KMS-11 (cell line): ENCODE data around the gene CDK6.

Source experiments
- H2AFZ ChIP-seq: fragments of 200-600 bp; sonication (generic); 2 replicates; pipeline ENCODE4 v1.6.1; 2016; ENCODE audit warnings: antibody characterized with exemption, mixed run types, low read depth
- H3K27ac ChIP-seq: fragments of 200-600 bp; sonication (generic); 2 replicates; pipeline ENCODE4 v1.6.1; 2016; ENCODE audit warnings: mild to moderate bottlenecking, mixed run types
- H3K27me3 ChIP-seq: fragments of 200-600 bp; sonication (generic); 2 replicates; pipeline ENCODE4 v1.6.1; 2017; ENCODE audit warnings: mild to moderate bottlenecking, low read depth, mixed run types, moderate library complexity; ENCODE audit not compliant: insufficient read depth
- H3K36me3 ChIP-seq: fragments of 200-600 bp; sonication (generic); 2 replicates; pipeline ENCODE4 v1.6.1; 2017; ENCODE audit warnings: mild to moderate bottlenecking, mixed run types; ENCODE audit not compliant: insufficient read depth
- H3K4me1 ChIP-seq: fragments of 200-600 bp; sonication (generic); 2 replicates; pipeline ENCODE4 v1.6.1; 2016; ENCODE audit warnings: mild to moderate bottlenecking, low read depth, mixed run types; ENCODE audit not compliant: poor library complexity, severe bottlenecking
- H3K4me2 ChIP-seq: fragments of 200-600 bp; sonication (generic); 2 replicates; pipeline ENCODE4 v1.7.0; 2016; ENCODE audit warnings: mild to moderate bottlenecking, mixed run types
- H3K4me3 ChIP-seq: fragments of 200-600 bp; sonication (generic); IDR thresholded peaks from 2 replicates; pipeline ENCODE4 v1.6.1; 2017; ENCODE audit warnings: low read depth, low read length, mixed read lengths; ENCODE audit not compliant: insufficient read depth
- H3K79me2 ChIP-seq: fragments of 200-600 bp; sonication (generic); 2 replicates; pipeline ENCODE4 v1.6.1; 2016; ENCODE audit warnings: low read depth, mixed run types; ENCODE audit not compliant: insufficient read depth
- H3K9ac ChIP-seq: fragments of 200-600 bp; sonication (generic); 2 replicates; pipeline ENCODE4 v1.6.1; 2016; ENCODE audit warnings: mild to moderate bottlenecking, mixed run types
- H4K20me1 ChIP-seq: fragments of 200-600 bp; sonication (generic); 2 replicates; pipeline ENCODE4 v1.6.1; 2016; ENCODE audit warnings: mild to moderate bottlenecking, mixed run types; ENCODE audit not compliant: insufficient read depth
- TF ChIP-seq, protein P1 (sequence below): fragments of 200-600 bp; sonication (generic); conservative IDR thresholded peaks from 2 replicates; pipeline ENCODE4 v1.6.1; 2017; ENCODE audit warnings: low read depth, mild to moderate bottlenecking, antibody characterized with exemption, low read length, moderate library complexity, mixed read lengths

Gene CDK6

DNA sequence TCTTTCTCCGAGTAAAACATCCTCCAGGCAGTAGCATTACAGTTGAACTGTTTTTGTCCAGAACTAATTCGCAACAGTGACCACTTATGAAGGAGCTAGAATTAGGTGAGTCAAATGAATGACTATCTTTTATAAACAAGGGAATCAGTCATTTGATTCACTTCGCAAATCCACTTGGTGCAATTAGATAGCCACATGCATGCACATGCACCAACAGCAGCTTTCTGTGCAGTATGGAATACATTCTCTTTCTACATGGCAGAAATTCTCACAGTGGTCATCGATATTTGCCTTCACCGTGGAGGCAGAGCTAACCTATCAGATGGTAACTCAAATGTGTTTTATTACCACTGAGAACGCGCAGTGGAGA lies 118.8 kb downstream of the CDK6 start:
- H3K4me1 ChIP-seq = peaks cover 91% of the 10 kb centered on the region
- TF ChIP-seq, protein P1, sequence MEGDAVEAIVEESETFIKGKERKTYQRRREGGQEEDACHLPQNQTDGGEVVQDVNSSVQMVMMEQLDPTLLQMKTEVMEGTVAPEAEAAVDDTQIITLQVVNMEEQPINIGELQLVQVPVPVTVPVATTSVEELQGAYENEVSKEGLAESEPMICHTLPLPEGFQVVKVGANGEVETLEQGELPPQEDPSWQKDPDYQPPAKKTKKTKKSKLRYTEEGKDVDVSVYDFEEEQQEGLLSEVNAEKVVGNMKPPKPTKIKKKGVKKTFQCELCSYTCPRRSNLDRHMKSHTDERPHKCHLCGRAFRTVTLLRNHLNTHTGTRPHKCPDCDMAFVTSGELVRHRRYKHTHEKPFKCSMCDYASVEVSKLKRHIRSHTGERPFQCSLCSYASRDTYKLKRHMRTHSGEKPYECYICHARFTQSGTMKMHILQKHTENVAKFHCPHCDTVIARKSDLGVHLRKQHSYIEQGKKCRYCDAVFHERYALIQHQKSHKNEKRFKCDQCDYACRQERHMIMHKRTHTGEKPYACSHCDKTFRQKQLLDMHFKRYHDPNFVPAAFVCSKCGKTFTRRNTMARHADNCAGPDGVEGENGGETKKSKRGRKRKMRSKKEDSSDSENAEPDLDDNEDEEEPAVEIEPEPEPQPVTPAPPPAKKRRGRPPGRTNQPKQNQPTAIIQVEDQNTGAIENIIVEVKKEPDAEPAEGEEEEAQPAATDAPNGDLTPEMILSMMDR = no peak
- H3K27ac ChIP-seq = no peak overlapping the region; the same call in 1 of the 2 replicates
- H3K27me3 ChIP-seq = no peaks in the 10 kb centered on the region
- H3K4me2 ChIP-seq = peak overlapping the region; percentile 66; the same call in 1 of the 2 replicates
- peaks cover 95% of the 10 kb centered on the region for H3K79me2 ChIP-seq
- H3K36me3 ChIP-seq = peaks cover 7% of the 10 kb centered on the region; the same call in 1 of the 2 replicates
- no peaks in the 10 kb centered on the region for H4K20me1 ChIP-seq
- no peak overlapping the region for H3K9ac ChIP-seq
- H2AFZ ChIP-seq = no peak overlapping the region
- no peak overlapping the region for H3K4me3 ChIP-seq

DNA sequence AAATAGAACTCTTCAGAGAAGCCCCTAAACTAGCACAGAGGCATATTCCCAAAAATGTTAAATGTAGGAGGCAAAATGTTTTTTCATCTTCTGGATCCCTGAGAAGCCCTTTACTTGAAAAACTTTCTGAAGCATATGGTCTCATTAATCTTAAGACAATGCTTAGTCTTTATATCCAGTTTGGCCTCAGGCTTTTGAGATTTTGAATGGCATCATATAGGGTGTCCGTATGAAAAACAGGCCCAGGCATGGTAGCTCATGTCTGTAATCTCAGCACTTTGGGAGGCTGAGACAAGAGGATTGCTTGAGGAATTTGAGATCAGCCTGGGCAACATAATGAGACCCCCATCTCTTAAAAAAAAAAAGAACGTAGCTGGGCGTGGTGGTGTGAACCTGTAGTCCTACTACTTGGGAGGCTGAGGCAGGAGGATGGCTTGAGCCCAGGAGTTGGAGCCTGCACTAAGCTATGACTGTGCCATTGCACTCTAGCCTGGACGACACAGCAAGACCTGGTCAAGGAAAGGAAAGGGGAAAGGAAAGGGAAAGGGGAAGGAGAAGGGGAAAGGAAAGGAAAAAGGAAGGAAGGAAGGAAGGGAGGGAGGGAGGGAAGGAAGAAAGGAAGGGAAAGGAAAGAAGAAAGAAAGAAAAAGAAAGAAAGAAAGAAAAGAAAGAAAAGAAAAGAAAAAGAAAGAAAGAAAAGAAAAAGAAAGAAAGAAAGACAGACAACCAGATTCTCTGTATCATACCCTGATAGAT lies 119.4 kb downstream of the CDK6 start:
- H3K27ac ChIP-seq = no peak overlapping the region
- H3K4me1 ChIP-seq = peaks cover 85% of the 10 kb centered on the region
- no peak overlapping the region for H2AFZ ChIP-seq
- no peak overlapping the region; the same call in 1 of the 2 replicates for H3K4me2 ChIP-seq
- no peaks in the 10 kb centered on the region for H3K27me3 ChIP-seq
- no peak overlapping the region for H3K9ac ChIP-seq
- no peak overlapping the region for H3K4me3 ChIP-seq
- TF ChIP-seq, protein P1 = no peak
- peaks cover 7% of the 10 kb centered on the region; the same call in 1 of the 2 replicates for H3K36me3 ChIP-seq
- no peaks in the 10 kb centered on the region for H4K20me1 ChIP-seq
- H3K79me2 ChIP-seq = peaks cover 96% of the 10 kb centered on the region

DNA sequence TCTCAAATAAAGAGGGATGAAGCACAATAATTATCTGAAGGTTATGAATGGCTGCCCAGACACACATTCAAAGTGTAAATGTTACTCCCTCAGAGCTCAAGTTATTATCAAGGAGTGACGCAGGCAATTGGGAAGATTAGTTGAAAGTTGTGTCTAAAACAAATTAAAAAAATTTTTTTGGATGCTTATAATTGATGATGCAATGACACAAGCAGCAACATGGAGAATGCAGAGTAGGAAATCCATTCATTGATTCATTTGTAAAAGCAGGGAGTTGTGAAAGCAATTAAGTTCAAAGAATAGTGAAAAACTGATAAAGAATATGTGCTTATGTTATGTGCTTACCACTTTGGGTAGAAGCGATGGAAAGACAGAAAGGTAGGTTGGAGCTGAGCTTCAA lies 120.4 kb downstream of the CDK6 start:
- no peak overlapping the region for H3K4me2 ChIP-seq
- H3K36me3 ChIP-seq = peaks cover 7% of the 10 kb centered on the region; the same call in 1 of the 2 replicates
- H3K27me3 ChIP-seq = no peaks in the 10 kb centered on the region
- H2AFZ ChIP-seq = no peak overlapping the region
- H3K79me2 ChIP-seq = peaks cover 96% of the 10 kb centered on the region
- TF ChIP-seq, protein P1 = no peak
- no peak overlapping the region for H3K27ac ChIP-seq
- H4K20me1 ChIP-seq = no peaks in the 10 kb centered on the region
- peaks cover 78% of the 10 kb centered on the region for H3K4me1 ChIP-seq
- H3K4me3 ChIP-seq = no peak overlapping the region
- no peak overlapping the region for H3K9ac ChIP-seq

- Histone ChIP-seq H3K79me2 (peaks cover 96% of the 10 kb centered on the region), H3K27me3 (no peaks in the 10 kb centered on the region), H3K4me2 (no peak overlapping the region), H3K36me3 (peaks cover 7% of the 10 kb centered on the region; the same call in 1 of the 2 replicates), H2AFZ (no peak overlapping the region), H3K9ac (no peak overlapping the region), H3K4me1 (peaks cover 74% of the 10 kb centered on the region), H3K27ac (no peak overlapping the region), H3K4me3 (no peak overlapping the region), H4K20me1 (no peaks in the 10 kb centered on the region)
- TF ChIP-seq, protein P1 = no peak
Measured at GRCh38 chr7:92714767-92715166, 121.6 kb downstream of the CDK6 start.
